ENCODE data around the gene RIPOR2.
"Not testable (repeated sequence)": the region's sequence is repeated elsewhere in the genome, so short reads cannot be mapped to it uniquely, and the experiment has no call there.

Gene RIPOR2

DNA sequence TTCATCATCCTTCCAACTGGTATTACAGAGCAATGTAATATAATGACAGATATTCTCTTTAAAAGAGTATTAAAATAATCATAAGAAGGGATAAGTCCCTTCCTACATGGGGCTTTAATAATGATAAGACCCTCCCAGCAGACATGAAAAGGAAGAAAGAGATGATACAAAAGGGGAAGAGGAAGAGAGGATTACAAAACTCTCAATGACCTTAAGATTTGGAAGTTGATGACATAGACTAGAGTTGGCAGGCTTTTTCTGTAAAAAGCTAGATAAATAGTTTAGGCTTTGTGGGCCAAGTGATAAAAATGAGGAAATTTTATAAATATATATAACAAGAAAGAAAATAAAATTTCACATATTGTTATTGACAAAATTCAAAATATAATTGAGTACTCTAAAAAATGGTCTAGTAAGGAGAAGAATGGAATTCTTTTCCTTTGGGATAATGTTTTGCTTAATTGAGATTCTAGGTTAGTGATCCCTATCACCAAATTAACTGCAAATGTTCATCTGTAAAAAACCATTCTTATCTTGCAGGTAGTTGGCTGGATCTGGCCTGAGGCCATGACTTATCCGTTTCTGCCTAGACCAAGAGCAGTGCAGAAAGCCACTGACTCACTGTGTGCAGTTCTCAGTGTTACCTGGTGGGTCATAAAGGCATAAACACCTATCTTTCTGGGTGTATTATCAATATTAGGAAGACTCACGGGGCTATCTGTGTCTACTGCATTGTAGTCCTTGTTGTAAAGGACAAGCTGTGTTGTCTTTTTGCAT, 11.0 kb downstream of the RIPOR2 start:
- no peak for DNase-seq

GRCh38 chr6:24923885-24924401, 11.8 kb downstream of the RIPOR2 start:
- no peak for DNase-seq

- DNase-seq = no peak
These were observed 12.9 kb downstream of the RIPOR2 start for GRCh38 chr6:24922814-24923213.

GRCh38 chr6:24922170-24922569, 13.6 kb downstream of the RIPOR2 start:
- DNase-seq = no peak

DNA sequence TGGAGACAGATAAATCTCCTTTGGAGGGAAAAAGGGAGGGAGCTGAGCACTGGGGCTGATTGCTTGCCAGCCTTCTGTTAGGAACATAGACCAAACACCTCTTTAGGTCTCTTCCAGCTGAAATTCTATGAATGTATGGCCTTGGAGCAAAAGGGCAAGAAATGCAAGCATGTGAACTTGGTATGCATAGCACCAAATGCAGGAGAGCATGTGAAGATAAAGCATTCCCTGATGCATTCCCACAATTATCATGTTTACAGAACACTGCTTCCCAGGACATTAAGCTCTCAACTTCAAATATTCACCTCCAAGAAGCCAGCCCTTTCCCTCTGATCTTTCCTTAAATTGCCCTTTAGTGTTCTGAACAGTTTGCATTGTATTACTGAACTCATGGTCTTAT, 15.6 kb downstream of the RIPOR2 start:
- DNase-seq = peak; percentile 55

DNA sequence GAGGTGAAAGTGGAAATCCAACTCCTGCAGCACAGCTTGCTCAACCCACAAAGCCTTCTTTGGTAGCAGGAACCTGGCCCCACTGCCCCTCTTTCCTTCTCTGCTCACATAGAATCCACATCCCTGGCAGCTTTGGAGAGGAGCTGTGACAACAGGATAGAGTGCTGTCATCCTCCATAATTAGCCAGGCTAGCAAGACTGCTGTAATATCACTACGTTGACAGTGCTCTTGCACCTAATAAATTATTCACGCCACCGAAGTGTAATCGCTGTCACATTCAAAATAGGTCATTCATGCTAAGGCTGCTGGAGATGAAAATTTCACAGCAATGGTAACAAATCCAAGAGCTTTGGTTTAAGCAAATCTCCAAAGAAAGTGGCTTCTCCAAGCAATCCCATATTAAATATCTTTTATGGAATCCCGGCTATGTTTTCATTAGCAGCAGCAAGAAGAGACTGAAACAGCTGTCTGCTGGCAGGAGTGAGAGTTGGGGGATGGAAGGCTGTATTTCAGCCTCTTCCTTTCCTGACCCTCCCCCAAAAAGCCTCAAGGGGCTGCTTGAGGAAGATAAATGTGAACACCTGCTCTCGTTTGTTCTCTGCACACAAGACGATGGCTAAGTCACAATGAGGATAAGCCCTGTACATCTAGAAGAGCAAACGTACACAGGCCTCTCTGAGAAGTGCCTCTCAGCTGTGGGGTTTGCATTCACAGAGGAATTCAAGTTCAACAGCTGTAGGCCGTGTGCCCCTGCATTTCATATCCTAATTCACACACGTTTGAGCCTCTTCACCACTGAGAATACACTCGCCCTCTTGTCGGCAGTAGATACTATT, 16.5 kb downstream of the RIPOR2 start:
- peak; percentile 92 for DNase-seq

- DNase-seq = no peak
These were observed 17.1 kb downstream of the RIPOR2 start for GRCh38 chr6:24918641-24919055.

DNA sequence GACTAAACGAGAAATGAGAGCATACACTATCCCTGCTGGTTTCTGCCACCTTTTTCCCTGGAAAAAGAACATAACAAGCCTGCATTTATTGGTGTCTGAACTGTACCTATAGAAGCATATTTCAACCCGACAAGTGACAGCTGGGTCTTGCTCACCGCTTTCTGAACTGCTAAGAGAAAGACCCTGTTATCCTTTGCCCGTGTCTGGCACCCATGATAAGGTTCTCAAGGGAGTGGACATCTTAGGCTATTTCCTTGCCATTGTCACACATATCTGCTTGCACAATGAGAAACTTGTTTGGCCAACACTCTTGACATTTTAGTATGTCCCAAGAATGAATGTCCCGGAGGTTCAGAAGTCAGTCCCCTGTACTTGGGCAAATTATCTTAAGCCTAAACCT, 19.3 kb downstream of the RIPOR2 start:
- no peak for DNase-seq

- no peak for DNase-seq
These were observed 20.1 kb downstream of the RIPOR2 start for GRCh38 chr6:24915641-24916040.

GRCh38 chr6:24914082-24914481, 21.7 kb downstream of the RIPOR2 start:
- not testable (repeated sequence) for DNase-seq

GRCh38 chr6:24911796-24912382, 23.9 kb downstream of the RIPOR2 start:
- no peak for DNase-seq

DNA sequence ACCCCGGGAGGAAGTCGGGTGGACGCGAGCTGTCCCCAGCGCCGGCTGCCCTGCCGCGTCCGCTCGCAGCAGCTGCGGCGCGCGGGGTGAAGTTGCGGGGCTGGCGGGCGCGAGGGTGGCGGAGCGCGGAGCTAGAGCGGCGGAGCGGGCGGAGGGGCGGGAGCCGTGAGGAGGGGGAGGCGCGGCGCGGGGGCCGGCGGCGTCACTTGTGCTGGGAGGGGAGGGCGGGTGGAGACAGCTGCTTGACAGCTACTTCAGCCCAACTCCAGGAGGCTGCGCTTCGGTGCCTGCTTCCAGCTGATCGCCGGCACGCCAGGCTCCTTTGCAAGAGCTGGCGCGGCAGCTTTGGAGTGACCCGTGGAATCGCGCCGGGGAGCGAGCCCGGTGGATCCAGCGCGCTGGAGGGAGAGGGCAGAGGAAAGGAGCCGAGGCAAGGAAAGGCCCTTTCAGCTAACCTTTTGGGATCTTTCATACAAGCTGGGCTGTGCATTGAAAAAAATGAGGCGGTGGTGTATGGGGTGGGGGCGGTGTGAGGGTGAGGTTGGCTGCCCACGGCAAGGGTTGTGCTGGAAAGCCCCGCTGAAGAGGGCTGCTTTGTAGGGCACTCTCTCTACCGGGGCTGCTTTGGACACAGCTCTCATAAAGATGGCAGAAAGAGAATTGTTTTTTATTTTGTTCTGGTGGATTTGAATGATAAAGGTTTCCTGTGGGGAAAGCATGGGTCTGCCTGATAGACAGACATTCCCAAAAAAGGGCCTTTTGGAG, 24.6 kb downstream of the RIPOR2 start:
- peak; percentile 78 for DNase-seq

DNA sequence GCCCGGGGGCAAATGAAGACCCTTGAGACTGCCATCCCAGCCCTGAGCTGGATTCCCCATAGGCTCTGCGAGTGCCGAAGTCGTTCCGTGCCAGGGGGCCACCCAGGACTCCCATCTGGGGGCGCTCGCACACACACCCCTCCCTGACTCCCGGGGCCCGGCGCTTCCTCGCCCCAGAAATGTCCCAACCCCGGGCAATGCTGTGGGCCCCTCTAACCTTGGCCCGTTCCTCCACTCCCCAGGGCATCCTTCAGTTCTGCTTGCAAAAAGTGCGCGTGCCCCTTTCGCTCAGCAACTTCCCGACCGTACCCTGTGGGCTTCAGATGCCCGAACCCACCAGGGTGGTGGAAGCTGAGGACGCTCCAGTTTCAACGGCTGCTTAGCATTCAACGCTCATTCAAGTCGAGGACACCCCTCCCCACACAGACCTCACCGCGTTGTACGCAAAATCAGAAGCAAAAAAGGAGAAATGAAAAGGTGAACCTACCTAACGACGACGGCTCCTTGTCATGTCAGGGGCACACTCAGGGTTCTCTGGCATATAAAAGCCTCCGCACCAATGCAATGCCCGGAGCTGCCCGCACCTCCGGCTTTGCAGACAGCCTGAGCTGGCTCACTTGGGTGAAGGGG, 25.3 kb downstream of the RIPOR2 start:
- DNase-seq = no peak

- no peak for DNase-seq
These were observed 26.2 kb downstream of the RIPOR2 start for GRCh38 chr6:24909241-24910216.

- DNase-seq = no peak
These were observed 27.1 kb downstream of the RIPOR2 start for GRCh38 chr6:24908650-24909035.

DNA sequence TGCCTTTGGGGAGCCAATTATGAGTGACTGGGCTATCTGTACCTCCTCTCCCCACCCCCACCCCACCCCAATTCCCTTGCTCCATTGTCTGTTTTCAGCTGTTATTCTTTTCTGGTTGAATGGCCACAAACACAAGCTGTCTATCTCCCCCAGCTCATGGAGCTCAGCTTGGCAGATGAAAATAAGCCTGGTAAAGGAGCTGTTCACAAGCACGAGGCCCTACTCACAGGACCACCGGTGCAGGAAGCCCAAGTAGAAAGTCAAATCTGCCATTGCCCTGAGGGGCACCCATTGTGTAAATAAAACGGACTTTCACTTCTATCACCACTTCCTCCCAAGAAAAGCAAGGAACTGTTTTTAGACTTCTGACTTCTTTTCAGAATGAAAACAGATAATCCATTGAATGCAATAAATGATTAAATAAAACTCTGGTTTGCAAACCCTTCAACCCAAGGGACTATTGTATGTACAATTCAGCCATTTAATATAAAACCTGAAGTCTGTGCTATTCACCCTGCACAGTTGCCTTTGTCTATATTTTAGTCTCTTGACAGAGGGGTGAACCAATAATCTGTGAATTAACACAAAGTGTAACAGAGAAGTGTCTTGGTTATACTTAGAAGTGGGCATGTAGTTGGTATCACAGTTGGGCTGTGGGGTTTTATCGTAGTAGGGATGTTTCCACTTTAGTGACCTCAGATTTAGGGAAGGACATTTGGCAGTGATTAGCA, 27.7 kb downstream of the RIPOR2 start:
- DNase-seq = no peak

- no peak for DNase-seq
These were observed 29.4 kb downstream of the RIPOR2 start for GRCh38 chr6:24906314-24906713.

- no peak for DNase-seq
These were observed 30.3 kb downstream of the RIPOR2 start for GRCh38 chr6:24905483-24905882.

- no peak for DNase-seq
These were observed 32.1 kb downstream of the RIPOR2 start for GRCh38 chr6:24903681-24904080.

DNA sequence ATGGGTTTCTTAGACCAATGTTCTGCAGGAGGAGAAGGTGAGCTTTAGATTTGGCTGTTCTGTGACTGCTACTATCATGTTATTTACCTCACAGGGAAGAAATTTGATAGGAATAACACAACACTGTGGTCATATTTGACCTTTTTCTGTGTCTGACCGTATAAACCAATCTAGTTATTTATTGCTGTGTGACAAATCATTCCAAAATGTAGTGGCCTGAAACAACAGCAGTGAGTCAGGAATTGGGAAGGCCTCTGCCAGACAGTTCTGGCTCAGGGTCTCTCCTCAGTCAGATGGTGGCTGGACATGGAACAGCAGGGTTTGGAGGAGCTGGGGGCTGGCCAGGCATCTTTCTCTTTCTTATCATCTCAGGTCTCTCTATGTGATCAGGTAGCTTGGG, 33.0 kb downstream of the RIPOR2 start:
- DNase-seq = no peak
